ENCODE results near the gene NAA15. TPM values are rescaled to one million over a fixed set of nuclear protein-coding genes. Genes with fewer than 3 reads are reported as not detected.

The NAA15 gene
- total and polyA plus RNA-seq, 4 donors, result 6.7 to 18.2 (median 11.1) TPM

- Histone ChIP-seq H3K9ac (ENCODE audit: low read depth in 1 of 2, low read length in 2 of 2) (peak overlapping the region; percentile 81 to 82), H3K9me3 (ENCODE audit: control insufficient read depth in 4 of 4, low read length in 3 of 4) (no peaks in the 10 kb centered on the region), H3K27ac (ENCODE audit: low read depth in 1 of 2, low read length in 2 of 2) (peak overlapping the region; percentile 97), H3K27me3 (ENCODE audit: control insufficient read depth in 4 of 4, insufficient read depth in 4 of 4, low read length in 3 of 4) (no peaks in the 10 kb centered on the region), H3K36me3 (ENCODE audit: control insufficient read depth in 4 of 4, insufficient read depth in 3 of 4, low read depth in 1 of 4, low read length in 3 of 4) (peaks cover 0 to 1% (median 0%) of the 10 kb centered on the region in 4 donors), H3K4me1 (ENCODE audit: control insufficient read depth in 4 of 4, insufficient read depth in 4 of 4, low read length in 3 of 4) (peaks cover 2 to 37% (median 20%) of the 10 kb centered on the region in 4 donors), H3K4me3 (ENCODE audit: low read depth in 1 of 3, low read length in 3 of 3) (peak overlapping the region; percentile 90 to 99 (median 92))
- TF ChIP-seq HNF4G (IDR thresholded peaks at IDR 0.05) (no peak), RAD21 (IDR thresholded peaks at IDR 0.05) (no peak), CTCF (IDR thresholded peaks at IDR 0.05; ENCODE audit: low read depth, low read length, missing input control) (no peak), SP1 (IDR thresholded peaks at IDR 0.05) (peak; percentile 69), NR2F2 (IDR thresholded peaks at IDR 0.05) (no peak), ATF3 (IDR thresholded peaks at IDR 0.05) (no peak), YY1 (IDR thresholded peaks at IDR 0.05) (peak; percentile 53), ZBTB33 (IDR thresholded peaks at IDR 0.05) (peak; percentile 99), HNF4A (conservative IDR thresholded peaks at IDR 0.05) (peak; percentile 43 to 67), JUND (IDR thresholded peaks at IDR 0.05) (no peak), RXRA (IDR thresholded peaks at IDR 0.05) (peak in 1 of 2 donors; percentile 23), REST (IDR thresholded peaks at IDR 0.05) (peak; percentile 71), TAF1 (conservative IDR thresholded peaks at IDR 0.05) (peak; percentile 55), MAX (IDR thresholded peaks at IDR 0.05) (peak; percentile 38), GABPA (IDR thresholded peaks at IDR 0.05 in 1 of 2, conservative IDR thresholded peaks at IDR 0.05 in 1 of 2) (peak in 1 of 2 donors; percentile 64), EGR1 (IDR thresholded peaks at IDR 0.05; ENCODE audit: low read depth in 2 of 2) (peak; percentile 92 to 96), FOXA1 (IDR thresholded peaks at IDR 0.05) (no peak), FOXA2 (IDR thresholded peaks at IDR 0.05) (no peak)
- WGBS, result under 1% methylated on average over 76 of the region's 76 CpGs
- peak; percentile 93 for DNase-seq (ENCODE audit: low spot score)
Observed at GRCh38 chr4:139453371-139454110, 152.2 kb downstream of the NAA15 start.
